Spleen (tissue), 7 donors: ENCODE measurements around the gene DOCK4.

Source experiments
- CTCF ChIP-seq, 11 experiments: fragments of 200-600 bp in 7 of 11; fragments of 450-650 bp in 4 of 11; sonication (generic) in 4 of 11; IDR thresholded peaks in 8 of 11; conservative IDR thresholded peaks in 3 of 11; 1 replicate in 7 of 11; 2 replicates in 4 of 11; pipeline versions ENCODE4 v1.4.0 to v1.8.0; 2016 to 2021; ENCODE audit warnings: antibody characterized with exemption in 11 of 11, inconsistent platforms in 4 of 11, mild to moderate bottlenecking in 1 of 11
- POLR2A ChIP-seq, 3 donors: fragments of 450-650 bp; IDR thresholded peaks; one replicate each; pipeline ENCODE4 v1.5.1; 2017; ENCODE audit warnings: antibody characterized with exemption in 3 of 3, mild to moderate bottlenecking in 1 of 3
- donor health status: DM: no; HTN: no; CAD: no; lungs with moderate emphysema.
- donor health status: DM: no; HTN: no; CAD: no.
- donor health status: DM: no; HTN: no; CAD: no.

GRCh38 chr7:112213735-112214134 is 7.5 kb upstream of the DOCK4 start:
- TF ChIP-seq POLR2A (IDR thresholded peaks at IDR 0.05), result no peak
- no peak for TF ChIP-seq CTCF (IDR thresholded peaks at IDR 0.05 in 8 of 11, conservative IDR thresholded peaks at IDR 0.05 in 3 of 11)
